Skin epidermis (tissue), 12 donors: ENCODE results near the gene ATP1B1.

ENCODE experiments used
- H3K27ac ChIP-seq, 21 experiments: fragments of 200-600 bp; sonication (generic) in 11 of 21; one replicate each; pipeline ENCODE4 v1.5.0; 2020; ENCODE audit warnings: mild to moderate bottlenecking in 3 of 21, inconsistent platforms in 2 of 21, moderate library complexity in 2 of 21
- H3K4me3 ChIP-seq, 7 experiments: fragments of 200-600 bp; sonication (generic) in 2 of 7; one replicate each; pipeline ENCODE4 v1.5.0; 2020; ENCODE audit warnings: inconsistent platforms in 2 of 7, mild to moderate bottlenecking in 2 of 7, moderate library complexity in 1 of 7

ATP1B1 gene

DNA sequence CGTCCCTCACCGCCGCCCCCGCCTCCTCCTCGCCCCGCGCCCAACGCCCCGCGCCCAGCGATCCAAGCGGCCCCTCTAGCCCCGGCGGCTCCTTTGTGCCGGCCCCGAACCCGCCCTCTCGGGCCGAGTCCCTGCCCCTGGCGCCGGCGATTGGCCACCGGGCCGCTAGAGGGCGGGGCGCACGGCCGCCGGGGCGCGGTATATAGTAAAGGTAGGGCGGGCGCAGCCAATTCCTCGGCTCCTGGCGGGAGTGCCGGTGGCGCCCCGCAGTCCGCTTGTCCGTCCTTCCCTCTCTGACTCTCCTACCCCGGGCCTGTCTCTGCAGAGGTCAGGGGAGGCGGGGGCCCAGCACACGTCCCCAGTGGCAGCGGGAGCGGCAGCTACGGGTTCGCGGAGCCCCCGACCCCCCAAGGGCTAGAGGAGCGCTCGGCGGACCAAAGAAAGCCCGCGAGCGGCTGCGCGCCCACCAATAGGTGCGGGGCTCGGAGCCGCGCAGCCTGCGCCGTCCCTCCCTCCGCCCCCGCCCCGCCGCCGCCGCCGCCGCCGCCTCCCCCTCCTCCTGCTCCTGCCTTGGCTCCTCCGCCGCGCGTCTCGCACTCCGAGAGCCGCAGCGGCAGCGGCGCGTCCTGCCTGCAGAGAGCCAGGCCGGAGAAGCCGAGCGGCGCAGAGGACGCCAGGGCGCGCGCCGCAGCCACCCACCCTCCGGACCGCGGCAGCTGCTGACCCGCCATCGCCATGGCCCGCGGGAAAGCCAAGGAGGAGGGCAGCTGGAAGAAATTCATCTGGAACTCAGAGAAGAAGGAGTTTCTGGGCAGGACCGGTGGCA lies at the start of gene ATP1B1:
Gene ATP1B1 (plus strand): TSS at position 596 of the 826 bp plus-strand sequence. CDS start 140 bp downstream, at position 736.
- H3K4me3 ChIP-seq = peak within 1 kb of the TSS; percentile 69 to 92 (median 78)
- H3K27ac ChIP-seq = peak within 1 kb of the TSS; percentile 57 to 89 (median 81)

DNA sequence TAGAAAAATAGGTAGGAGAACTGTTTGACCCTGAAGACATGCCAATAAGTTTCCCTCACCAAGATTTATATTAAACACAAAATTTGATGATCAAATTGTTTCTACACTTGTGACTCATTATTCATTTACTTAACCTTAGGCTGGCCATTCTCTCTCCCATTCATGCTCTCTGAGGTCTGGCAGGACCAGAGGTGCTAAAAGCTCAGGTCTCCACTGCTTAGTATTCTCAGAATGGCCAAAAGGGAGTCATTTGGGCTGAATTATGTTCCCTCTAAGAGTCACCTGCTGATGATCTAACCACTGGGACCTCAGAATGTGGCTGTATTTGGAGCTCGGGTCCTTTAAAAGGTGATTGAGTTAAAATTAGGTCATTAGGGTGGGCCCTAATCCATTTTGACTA lies 47.1 kb upstream of the ATP1B1 start:
- Histone ChIP-seq H3K27ac (peak overlapping the region in 1 of 21 experiments; percentile 62), H3K4me3 (no peak overlapping the region)

DNA sequence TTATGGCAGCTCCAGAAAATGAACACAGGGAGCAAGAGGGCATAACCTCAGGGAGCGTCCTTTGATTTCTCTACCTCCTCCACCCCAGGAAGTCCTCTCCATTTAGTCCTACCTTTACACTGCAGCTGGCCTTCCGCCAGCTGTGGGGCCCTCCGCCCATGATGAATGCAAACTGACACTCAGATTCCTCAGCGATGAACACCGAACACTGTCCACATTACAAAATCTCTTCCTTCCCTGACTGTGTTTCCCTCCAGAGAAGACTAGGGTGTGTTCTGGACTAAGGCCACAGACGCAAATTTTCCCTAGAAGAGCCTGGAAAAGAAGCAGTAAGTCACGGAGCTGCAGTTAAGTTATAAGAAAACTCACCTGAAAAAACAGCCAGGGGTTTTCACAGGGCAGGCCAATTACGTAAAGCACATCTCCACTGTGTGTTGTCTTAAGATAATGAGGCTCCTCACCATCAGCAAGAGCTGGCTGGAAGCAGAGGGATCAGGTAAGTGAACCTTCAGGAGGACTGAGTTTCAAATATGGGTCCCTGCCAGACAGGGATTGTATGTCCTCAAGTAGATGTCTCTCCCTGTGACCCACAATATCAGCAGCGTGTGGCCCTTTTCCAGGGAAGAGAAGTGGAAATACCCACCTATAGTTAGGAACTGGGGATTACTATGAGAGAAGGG lies 46.3 kb upstream of the ATP1B1 start:
- H3K4me3 ChIP-seq = no peak overlapping the region
- H3K27ac ChIP-seq = peak overlapping the region in 4 of 21 experiments; percentile 10 to 62 (median 20)

DNA sequence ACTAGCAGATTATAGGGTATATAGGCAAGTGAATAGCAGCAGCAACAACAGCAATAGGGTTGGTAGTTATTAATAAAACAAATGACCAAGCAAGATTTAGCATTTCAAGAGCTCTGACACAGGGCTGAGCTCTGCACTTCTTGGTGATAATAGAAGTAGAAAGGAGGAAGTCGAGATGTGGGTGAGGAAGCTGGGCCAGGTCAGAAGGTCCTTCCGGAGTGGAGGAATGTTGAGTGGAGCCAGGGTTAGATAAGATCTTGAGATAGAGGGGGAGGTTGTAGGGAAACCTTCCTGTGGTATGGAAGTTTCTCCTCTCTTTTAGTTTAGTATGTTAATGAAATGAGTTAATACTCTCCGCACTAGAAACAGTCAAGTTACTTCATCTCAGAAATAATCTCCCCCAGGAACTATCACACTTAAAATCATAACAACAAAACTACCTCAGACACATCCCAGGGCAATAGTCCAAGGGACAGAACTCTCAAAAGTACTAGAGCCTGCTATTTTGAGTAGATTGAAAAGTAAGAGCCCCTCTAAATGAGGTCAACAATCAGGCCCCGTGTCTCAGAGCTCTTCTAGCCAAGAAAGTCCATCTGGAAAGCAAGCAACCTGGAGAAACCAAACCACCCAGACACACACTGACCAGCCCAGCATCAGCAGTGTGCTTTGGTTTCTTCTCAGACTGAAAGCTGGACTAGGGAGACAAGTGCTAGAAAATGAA lies 45.4 kb upstream of the ATP1B1 start:
- Histone ChIP-seq H3K4me3 (no peak overlapping the region), H3K27ac (peak overlapping the region in 2 of 21 experiments; percentile 10 to 62)

DNA sequence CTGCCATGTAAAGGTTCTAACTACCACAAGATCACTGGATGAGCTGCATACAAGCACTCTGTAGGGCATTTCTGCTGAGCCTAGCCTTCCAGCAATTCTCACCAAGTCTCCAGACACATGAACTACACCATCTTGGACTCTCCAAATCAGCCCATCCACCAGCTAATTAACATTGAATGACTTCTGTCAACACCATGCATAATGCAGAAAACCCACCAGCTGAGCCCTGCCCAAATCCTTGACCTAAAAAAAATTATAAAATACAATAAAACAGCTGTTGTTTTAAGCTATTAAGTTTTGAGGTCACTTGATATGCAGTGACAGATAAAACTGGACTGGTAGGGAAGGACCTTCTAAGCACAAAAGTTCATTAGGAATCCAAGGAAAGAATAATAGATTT lies 44.3 kb upstream of the ATP1B1 start:
- H3K27ac ChIP-seq = no peak overlapping the region
- H3K4me3 ChIP-seq = no peak overlapping the region

DNA sequence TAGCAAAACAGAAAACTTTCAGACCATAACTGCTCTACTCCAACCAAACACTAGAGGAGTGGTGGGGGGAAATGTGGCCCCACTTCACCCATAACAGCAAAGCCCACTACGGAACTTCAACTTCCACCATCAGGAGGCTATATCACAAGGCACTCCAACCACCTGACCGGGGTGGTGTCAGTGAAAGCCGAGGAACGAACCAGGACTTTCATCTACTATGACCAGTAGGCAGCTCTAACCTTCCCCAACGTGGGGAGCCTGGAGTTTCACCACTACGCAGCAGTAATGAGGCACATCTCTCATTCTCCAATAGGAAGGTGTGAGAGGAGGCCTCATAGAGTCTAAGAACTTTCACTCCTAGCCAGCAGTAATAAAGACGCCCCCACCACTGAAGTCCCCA lies 42.4 kb upstream of the ATP1B1 start:
- H3K27ac ChIP-seq = no peak overlapping the region
- H3K4me3 ChIP-seq = no peak overlapping the region

DNA sequence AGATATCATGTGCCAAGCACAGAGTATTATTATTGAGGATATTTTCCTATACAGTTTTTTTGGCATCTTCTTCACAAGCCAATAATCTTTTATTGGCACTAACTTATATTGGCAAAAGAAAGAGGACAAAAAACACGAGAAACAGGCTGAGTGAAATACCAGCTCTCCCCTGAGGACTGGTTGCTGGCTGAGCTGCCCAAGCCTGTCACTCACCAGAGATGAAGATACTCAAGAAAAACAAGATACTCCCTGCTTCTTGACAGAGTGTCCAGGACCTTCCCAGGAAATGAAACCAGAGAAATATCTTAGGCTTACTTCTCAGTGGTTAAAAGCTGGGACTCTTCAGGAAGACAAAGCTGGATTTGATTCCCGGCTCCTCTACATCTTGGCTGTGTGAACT lies 35.9 kb upstream of the ATP1B1 start:
- H3K27ac ChIP-seq = no peak overlapping the region
- no peak overlapping the region for H3K4me3 ChIP-seq

DNA sequence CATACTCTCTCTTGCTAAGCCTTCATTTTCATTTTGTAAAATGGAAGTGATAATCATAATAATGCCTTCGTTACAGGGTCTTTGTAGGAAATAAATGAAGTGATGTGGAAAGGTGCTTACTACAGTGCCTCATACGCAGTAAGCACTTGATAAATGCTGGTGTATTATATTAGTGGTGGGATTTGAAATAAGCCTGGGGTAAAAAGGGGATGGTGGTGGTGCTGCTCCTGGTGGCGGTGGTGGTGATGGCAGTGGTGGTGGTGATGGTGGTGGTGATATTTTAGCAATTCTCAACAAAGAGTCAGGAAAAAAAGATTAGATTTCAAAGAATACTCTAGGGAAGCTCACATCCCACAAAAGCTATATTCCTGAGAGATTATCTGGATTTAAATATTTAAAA lies 35.5 kb upstream of the ATP1B1 start:
- H3K27ac ChIP-seq = no peak overlapping the region
- no peak overlapping the region for H3K4me3 ChIP-seq

DNA sequence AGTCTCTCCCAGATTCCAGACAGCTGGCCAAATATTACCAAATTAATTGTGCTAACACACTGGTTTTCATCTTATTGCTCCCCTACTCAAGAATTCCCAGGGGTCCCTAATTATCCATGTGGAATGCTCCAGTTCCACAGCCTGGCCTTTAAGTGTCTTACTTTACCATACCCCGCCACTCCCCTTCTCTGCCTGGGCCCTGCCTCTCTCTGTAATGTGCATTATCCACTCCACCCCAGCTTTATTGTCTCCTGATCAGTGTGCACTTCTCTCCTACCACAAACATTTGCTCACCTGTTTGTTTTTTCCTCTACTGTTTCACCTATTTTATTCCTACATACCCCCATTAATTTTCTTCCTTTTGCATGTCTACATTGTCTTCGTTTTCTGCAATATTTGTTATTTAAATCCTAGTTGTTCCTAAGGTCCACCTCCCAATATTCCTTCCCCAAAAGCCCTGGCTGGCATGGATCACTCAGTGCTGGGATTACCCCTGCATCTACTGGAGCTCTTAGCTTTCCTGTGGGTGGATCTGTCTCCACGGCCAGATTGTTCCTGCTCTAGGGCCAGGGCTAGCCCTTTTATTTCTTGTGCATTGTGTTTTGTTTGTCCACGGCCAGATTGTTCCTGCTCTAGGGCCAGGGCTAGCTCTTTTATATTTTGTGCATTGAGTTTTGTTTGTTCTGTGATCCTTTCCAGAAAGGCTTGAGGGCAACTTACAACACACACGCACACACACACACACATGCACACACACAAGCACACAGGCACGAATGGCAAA lies 33.4 kb upstream of the ATP1B1 start:
- H3K4me3 ChIP-seq = no peak overlapping the region
- H3K27ac ChIP-seq = no peak overlapping the region

DNA sequence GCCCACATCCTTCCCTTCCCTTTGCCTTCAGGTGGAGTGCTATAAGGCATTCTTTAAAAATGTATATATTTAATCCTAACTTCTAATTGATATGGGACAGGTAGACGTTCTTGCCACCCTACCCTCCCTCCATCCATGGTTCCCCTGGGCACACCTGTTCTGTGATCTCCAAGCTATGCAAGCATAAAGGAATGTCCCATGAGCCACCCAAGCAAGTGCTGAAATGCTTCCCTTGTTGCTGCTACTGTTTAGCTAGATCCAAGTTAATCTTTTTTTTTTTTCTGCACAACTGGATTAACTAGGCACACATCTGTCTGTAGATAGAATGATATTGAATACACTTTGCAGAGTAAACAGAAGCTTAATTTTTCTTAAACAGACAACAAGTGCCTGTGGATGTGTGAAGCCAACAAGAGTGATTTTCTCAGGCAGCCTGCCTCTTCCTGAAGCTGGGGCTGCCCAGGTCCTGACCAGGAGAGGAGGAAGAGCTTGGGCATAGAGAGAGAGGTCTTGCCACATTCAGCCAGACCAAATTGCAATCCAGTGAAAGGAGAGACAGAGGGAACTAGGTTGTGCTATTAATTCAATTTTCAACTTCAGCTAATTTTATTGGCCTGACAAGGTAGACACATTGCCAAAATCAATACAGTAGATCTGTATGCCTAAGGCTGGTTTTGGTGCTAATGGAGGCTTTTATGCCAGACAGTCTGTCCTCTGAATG lies 28.2 kb upstream of the ATP1B1 start:
- H3K4me3 ChIP-seq = no peak overlapping the region
- no peak overlapping the region for H3K27ac ChIP-seq

DNA sequence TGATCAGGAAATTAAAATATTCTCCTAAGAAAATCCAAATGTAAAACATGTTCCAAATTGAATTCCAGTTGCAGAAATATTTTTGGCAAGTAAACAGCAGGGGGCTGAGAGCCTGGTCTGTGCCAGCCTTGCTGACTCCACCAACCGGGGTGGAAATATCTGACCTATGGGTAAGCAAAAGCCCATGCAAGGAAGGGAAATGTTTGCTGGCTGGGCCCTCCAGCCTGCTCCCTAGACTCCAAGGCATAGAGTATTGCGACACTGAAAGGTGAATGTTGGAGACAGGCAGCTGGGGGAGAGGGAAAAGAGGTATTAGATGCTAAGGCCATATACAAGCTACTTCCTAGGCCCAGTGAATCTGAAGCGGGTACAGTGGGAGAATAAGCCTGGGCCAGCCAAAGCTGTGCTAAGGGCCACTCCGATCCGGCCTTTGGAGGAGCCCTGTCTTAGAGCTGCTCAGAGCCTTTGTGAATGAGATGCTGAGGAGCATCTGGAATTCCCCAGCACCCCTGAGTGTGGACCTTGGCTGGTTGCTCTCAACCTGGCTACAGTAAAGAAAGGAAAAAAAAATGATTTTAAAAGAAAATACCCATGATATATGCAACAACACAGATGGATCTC lies 24.9 kb upstream of the ATP1B1 start:
- Histone ChIP-seq H3K4me3 (no peak overlapping the region), H3K27ac (no peak overlapping the region)

DNA sequence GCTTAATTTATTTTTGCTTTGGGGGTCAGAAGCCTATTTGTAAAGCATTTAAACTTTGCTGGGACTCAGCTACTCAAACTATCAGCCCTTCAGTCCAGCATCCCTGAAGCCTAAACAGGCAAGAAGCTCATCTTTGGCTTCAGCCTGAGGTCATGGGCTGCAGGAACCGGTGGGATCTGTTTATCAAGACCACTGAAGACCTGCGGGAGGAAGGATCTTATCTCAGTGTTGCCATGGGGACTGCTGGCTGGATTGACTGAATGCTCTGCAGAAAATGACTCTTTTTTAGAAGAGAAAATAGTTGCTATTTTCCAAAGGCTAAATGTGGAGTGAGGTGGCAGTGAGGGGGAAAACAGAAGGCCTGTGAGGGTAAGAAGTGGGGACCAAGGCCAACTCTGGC lies 20.6 kb upstream of the ATP1B1 start:
- no peak overlapping the region for H3K27ac ChIP-seq

DNA sequence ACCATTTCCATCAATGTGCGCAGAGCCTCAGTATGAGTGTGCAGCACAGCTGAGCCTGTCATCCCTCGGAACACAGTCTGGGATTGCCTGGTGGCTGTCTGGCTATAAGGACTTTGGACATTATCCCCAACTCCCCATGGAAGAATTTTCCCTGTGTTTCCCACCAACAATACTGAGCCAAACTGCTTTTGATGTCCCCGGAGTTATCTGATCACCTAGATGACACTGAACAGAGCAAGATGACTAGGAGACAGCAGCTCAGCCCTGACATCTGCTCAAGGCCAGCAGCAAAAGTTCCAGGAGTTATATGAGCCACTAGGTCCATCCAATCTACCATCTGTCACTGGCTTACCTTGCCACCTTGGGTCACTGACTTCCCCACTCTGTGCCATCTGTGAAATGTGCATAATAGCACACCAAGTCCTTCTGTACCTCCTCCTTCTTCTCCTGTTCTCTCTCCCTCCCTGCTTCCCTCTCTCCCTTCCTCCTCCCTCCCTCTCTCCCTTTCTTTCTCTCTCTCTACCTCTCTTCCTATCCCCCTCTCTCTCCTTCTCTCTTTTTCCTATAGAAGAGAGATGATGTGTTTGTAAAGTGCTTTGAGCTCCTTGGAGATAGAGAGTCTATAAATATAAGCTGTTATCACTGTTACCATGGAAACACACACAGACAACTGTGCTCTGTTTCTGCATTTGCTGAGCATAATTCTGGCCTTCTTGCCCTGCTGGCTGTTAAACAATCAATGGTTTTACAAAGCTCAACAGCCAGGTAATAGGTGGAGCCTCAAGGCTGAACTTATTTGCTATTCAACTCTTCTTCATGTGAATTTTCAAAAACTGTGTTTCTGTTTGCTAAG lies 19.7 kb upstream of the ATP1B1 start:
- no peak overlapping the region for H3K27ac ChIP-seq

More for the DNA sequence above, 20.6 kb upstream of the ATP1B1 start:
- H3K4me3 ChIP-seq = no peak overlapping the region

DNA sequence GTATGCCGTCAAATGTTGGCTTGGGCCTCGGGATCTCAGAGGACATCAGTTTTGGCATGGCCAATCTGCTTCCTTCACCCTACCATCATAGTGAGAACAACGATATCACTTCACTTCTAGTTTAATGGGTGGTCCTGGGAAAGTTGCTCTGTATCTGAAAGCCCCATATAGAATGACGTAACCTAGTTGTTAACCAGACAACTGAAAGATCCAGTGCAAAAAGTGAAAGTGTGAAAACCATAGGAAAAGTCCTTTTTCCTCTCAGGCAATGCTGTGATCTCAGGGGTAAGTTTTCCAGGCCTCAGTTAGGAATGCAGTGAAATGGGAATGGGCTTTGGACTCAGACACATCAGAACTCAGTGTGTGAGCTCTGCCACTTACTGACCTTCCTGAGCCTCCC lies 18.6 kb upstream of the ATP1B1 start:
- Histone ChIP-seq H3K4me3 (no peak overlapping the region), H3K27ac (no peak overlapping the region)

More for the DNA sequence above, 19.7 kb upstream of the ATP1B1 start:
- no peak overlapping the region for H3K4me3 ChIP-seq

DNA sequence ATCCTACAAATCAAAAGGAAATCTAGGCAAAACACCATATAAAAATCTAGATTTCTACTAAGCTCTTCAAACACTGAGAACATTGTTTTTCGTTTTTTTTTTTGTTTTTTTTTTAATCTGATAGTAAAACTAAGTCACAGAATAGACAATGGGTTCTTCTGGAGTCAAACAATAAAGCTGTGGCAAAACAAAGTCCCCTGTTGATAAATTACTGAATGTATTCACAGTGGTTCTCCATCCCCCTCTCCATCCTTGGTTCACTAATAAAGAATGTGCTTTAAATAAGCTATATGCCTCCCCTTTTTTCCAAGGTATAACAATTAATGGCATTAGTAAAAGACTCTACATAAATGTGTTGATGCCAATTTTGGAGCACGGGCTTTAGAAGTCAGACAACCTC lies 16.7 kb upstream of the ATP1B1 start:
- Histone ChIP-seq H3K4me3 (no peak overlapping the region), H3K27ac (no peak overlapping the region)

DNA sequence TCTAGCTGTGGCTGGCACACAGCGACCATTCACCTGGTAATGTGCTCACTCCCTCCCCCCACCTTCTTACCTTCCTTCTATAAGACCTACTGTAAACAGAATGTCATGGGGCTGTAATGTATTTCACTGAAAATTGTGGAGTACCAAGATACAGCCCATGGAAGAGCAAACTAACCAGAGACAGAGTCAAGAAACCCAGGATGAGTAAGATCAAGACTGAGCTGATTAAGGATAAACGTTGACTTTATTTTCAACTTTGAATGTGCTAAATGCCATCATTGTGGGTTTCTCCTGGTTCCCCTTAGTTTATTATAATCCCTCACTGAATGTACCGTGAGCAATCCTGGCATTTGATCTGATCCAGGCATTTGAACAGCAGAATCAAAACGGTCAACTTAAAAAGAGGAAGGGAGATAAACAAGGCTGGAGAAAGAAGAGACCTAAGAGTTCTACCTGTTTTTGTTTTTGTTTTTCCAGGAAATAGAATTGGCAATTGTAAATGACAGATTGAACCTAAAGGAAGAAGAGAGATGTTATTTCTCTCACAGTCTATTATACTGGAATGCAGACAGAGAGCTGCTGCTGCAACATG lies 16.1 kb upstream of the ATP1B1 start:
- no peak overlapping the region for H3K4me3 ChIP-seq
- no peak overlapping the region for H3K27ac ChIP-seq

DNA sequence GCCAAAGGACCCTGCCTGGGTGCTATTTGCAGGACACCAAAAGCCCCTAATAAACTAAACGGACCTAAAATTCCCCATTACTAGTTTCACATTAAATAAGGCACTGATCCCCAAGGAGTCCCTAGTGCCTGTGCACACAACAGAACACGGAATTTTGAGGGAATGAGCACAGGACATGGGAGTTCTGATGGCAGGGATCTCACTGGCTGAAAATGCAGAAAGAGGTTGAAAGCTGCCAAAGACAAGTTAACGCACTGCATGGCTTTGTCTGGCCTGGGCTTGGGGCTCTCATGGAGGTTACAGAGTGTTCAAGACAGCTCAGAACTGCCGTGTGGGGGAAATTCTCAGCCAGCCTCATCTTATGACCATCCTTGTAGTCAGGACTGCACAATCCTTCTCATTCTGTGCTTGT lies 15.6 kb upstream of the ATP1B1 start:
- Histone ChIP-seq H3K27ac (no peak overlapping the region), H3K4me3 (no peak overlapping the region)
